NCI-H1105 treated with DMSO at 0.1 percent for 48 hours (cell line): ENCODE data around the gene MAN1C1.

Experiments
- DNase-seq: peaks from one replicate; lab custom pipeline; 2025; lab: John Stamatoyannopoulos, UW

MAN1C1 gene

DNA sequence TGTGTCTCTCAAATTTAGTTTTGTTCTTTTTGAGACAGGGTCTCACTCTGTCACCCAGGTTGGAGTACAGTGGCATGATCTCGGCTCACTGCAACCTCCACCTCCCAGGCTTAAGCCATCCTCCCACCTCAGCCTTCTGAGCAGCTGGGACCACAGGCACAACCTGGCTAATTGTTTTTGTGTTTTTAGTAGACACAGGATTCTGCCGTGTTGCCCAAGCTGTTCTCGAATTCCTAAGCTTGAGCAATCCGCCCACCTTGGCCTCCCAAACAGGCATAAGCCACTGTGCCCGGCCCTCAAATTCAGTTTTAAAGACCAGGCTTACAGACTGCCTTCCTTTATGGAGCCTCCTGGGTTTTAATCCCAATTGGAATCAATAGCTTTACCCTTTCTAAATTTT, 99.7 kb downstream of the MAN1C1 start:
- no peak for DNase-seq

DNA sequence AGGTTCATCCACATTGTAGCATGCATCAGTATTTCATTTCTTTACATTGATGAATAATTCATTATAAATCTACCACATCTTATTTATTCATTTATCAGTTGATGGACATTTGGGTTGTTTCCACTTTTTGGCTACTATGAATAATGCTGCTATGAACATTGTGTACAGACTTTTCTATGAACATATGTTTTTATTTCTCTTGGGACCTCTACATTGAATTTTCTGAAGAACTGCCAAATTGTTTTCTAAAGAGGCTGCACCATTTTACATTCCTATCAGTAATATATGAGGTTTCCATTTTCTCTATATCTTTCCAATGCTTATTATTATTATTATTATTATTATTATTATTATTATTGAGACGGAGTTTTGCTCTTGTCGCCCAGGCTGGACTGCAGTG, 102.1 kb downstream of the MAN1C1 start:
- no peak for DNase-seq

DNA sequence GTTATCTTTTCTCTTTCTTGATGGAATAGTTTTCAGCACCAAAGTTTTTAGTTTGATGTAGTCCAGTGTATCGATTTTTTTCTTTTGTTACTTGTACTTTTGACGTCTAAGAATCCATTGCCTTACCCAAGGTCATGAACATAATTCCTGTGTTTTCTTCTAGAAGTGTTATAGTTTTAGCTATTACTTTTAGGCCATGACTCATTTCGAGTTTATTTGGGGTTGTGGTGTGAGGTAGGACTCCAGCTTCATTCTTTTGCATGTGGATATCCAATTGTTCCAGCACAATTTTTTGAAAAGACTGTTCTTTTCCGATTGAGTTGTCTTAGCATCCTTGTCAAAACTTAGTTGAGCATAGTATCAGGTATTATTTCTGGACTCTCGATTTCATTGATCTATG, 104.0 kb downstream of the MAN1C1 start:
- no peak for DNase-seq

DNA sequence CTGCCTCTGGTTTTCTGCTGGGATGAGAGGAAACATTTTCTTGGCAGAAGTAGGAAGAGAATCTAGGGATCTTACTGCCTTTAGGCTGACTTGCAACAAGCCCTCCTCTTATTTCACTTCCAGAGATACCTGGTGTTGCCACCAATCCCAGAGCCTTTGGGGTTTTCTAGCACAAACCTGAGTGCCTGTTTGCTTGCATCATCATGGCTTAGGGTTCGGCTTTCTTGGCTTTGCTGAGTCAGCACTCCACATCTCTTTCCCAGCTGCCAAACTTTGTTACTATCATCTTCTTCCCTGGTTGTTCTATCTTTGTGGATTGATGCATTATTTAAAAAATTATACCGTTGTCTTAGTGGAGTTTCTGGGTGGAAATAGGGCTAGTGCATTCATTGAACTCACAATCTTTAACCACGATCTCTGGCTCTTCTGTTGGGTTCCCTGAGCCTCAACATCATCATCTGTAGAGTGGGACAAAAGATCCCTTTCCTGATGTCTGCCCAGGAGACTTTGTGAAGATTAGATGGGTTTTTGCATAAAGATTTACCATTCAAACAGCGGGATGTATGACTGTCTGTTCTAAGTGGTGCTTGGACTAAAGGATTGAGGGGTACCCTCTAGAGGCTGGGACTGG, 106.8 kb downstream of the MAN1C1 start:
- DNase-seq, result no peak

DNA sequence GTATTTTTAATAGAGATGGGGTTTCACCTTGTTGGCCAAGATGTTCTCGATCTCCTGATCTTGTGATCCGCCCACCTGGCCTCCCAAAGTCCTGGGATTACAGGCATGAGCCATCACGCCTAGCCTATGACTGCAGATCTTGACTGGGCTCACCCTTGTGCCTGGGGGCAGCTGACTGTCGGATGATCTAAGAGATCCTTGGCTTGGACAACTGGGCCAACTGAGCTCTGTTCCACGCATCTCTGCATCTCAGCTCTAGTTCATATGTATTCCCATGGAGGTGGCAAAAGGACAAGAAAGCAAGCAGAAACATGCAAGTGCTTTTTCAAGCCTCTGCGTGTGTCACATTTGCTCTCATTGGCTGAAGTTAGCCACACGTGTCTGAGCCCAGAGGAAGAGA, 107.6 kb downstream of the MAN1C1 start:
- DNase-seq, result no peak

DNA sequence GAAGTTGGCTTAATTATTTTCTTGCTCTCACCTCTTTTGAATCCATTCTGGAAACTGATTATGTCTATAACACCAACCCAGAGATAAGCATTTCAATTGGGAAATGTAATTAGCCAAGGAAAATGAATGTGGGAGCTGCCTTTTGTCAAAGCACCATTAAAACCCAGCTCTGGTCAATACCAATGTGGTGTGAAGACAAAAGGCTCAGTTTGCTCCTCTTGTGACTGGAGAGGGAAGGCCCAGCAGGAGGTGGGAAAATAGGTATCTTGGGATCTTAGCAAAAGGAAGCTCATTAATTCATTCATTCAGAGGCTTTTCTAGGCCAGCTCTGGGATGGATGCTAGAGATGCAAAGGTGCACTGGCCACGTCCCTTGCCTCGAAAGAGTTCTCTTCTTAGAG, 108.4 kb downstream of the MAN1C1 start:
- DNase-seq, result no peak

DNA sequence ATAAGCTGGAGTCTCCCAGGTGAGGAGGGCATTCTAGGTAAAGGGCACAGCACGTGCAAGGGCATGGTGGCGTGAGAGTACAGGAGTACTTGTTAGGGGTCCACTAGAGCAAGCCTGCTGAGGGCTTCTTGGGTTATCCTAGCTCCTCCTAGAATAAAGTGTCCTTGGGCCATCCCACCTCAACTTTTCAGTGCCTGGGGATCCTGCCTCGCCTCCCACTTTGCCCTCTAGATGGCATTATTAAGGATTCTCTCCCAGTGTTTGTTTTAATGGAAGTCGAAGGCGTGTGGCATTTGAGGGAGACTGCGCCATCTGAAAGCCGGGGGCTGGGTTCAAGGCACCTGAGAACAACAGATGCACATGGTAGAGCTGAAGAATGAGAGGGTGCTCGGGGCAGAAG, 108.9 kb downstream of the MAN1C1 start:
- no peak for DNase-seq

GRCh38 chr1:25727088-25727487, 110.5 kb downstream of the MAN1C1 start:
- no peak for DNase-seq

DNA sequence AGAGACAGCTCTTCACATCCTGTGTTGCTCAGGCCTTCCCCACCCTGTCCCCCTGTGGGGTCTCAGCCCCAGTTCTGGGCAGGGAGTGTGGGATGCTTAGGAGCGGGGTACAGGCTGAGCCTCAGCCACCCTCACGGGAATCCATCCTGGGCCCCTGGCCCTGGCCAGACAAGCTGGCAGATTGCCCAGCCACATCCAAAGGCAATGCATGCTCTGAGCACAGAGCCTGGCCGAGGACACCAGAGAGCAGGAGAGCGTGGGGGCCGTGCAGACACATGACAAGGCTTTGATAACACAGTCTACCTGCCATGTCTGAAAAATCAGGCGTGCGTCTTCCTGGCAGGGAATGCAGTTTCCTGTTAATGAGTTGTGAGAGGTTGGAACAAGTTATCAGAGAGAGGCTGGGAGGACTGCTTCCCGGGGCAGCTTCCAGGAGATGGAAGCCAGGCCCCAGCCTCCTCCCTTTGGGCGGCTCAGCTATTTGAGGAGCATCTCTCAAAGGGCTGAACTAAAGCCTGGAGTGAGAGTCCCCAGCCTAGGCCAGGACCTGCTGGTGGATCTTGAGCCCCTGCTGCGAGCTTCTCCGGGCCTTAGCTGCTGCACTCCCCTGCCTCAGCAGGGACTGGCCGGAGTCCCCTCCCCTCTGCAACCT, 111.2 kb downstream of the MAN1C1 start:
- DNase-seq, result peak; percentile 58

GRCh38 chr1:25728301-25728935, 111.8 kb downstream of the MAN1C1 start:
- DNase-seq, result no peak

DNA sequence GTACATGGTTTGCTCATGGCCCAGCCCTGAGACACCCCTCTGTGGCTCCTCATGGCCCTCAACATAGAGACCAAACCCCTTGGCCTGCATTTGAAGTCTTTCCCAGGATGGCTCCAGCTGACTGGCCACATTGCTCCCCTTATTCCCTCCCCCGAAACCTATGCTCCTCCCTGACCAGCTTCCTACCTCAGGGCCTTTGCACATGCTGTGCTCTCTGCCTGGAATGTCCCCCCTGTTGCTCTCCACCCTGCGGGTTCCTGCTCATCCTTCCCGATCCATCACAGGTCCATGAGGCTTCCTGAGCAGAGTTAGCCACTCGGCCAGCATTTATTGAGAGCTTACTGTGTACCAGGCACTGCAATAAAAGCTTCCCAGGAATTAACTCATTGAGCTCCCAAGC, 112.5 kb downstream of the MAN1C1 start:
- no peak for DNase-seq

- DNase-seq, result peak; percentile 67
Measured at GRCh38 chr1:25729790-25730644, 113.4 kb downstream of the MAN1C1 start.

DNA sequence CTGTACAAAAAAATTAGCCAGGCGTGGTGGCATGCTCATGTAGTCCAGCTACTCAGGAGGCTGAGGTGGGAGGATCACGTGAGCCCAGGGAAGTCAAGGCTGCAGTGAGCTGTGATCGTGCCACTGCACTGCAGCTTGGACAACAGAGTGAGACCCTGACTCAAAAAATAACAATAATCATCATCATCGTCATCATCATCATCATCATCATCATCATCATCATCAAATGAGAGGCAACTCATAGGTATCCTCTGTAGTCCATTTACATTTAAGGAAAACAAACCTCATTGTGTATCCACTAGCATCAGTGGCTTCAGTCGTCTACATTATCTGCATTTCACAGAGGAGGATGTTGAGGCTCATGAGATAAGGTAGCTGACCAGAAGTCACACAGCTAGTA, 114.6 kb downstream of the MAN1C1 start:
- no peak for DNase-seq

DNA sequence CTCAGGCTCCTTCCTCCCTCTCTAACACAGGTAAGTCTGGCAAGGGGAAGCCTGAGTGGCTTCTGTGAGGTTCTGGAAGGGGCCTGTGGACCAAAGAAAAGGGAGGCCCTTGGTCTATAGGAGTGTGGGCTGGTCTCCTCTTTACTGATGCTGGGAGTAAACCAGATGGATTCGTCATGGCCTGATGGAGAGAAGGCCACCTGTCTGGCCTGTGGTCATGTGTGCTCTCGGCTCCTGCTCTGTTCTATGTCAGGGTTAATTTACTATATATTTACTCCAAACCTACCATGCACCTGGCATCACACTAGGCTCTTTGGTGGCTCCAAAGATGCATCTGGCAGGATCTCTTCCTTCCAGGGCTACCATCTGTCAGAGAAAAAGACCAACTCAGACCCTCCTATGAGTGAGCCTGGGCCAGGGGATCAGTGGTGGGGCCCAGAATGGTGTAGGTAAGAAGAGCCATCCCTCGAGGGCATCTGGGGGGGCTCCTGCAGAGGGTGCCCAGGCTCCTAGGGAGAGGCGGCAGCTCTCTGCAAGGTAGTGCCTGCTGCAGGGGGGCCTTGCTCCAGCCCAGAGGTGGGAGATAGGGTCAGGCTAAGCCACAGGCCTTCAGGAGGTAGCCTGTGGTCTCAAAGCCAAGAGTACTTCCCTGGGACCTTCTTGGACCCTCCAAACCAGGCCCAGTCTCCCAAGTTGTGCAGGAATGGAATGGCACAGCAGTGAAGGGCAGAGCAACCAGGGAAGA, 115.2 kb downstream of the MAN1C1 start:
- no peak for DNase-seq

- no peak for DNase-seq
Measured at GRCh38 chr1:25732821-25733220, 116.2 kb downstream of the MAN1C1 start.

DNA sequence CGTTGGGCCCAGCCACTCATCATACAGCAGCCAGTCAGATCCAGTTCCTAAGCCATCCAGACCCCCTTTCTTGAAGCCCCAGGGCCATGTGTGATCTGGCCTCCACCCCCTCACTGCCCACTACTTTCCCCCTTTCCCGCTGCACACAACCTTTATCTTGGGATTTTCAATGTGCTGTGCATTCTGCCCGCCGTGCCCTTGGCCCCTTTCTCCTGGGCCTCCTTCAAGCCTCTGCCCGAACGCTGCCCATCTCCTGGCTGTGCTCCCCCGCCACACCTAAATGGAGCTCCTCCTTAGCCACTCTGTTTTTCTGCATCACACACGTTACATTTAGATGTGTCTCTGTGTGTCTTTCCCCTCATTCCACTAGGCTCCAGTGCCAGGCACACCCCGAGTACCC, 116.7 kb downstream of the MAN1C1 start:
- DNase-seq, result no peak

DNA sequence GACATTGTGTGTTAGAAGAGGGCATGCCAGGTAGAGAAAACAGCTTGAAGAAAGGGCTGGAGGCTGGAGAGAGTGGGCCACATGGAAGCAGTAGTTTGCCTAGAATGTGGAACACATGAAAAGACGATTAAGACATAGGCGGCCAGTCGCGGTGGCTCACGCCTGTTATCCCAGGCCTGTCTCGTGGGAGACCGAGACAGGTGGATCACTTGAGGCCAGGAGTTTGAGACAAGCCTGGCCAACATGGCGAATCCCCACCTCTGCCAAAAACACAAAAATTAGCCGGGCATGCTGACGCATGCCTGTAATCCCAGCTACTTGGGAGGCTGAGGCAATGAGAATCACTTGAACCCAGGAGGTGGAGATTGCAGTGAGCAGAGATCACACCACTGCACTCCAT, 118.4 kb downstream of the MAN1C1 start:
- peak; percentile 63 for DNase-seq

- DNase-seq, result no peak
Measured at GRCh38 chr1:25735956-25736529, 119.5 kb downstream of the MAN1C1 start.

GRCh38 chr1:25737130-25737529, 120.5 kb downstream of the MAN1C1 start:
- no peak for DNase-seq

GRCh38 chr1:25738499-25738898, 121.9 kb downstream of the MAN1C1 start:
- DNase-seq, result no peak

DNA sequence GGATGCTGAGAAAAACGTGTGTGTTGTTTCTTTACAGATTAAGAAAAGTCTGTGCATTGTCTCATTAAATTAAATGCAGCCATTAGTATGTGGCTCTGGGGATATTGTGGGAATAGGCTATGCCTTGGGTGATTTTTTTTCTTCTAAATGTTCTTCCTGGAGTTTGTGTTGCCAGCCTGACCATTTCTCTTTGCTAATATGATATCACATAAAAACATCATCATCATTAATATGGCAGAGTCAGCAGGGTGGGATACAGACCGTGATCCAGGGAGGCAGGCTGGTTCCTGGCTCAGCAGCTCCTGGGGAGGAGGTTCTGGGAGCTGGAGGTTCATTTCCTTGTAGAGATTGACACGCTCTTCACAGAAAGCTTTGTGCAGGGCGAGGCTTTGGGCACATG, 122.8 kb downstream of the MAN1C1 start:
- DNase-seq, result no peak

GRCh38 chr1:25740071-25740470, 123.5 kb downstream of the MAN1C1 start:
- no peak for DNase-seq
